ENCODE measurements around the gene OGDH.

The OGDH gene

DNA sequence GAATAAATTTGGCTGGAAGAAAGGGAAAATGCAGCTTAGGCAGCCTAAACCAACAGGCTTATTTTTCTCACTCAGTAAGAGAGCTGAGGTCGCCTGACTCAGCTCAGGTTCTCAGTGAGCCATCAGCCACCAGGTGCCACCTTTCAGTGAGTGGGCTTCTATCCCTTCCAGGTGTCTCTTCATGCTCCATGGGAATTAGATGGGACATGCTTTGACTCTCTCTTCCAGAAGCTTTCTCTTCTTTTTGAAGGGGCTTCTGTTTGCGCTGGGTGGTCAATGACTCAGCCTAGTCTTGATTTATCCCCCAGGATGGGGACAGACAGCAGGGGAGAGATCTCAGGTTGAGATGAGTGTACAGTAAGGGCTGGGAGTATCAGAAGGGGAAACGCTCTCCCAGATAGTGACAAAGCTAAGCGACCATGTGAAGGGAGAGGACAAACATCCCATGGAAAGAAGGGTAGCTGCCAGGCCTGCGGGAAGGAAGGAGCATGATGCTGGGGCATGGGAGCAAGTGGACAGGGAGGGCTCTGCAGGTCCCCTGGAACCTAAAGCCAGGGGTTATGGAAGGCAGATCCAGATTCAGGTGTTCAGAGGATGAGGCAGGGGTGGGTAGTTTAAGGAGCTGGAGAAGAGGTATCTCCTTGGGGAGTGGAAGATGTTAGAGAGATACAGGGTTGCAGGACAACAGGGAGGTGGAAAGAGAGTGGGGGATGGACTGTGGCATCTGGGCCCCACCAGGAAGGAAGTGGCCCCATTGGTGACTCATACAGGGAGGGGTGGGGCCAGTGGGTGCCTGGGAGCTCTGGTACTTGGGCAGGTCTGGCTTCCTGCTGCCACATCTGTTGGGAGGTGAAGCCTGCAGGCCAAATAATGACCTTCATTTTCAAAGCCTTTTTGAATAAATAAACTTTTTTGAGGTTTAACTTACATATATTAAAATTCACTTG, 32.5 kb downstream of the OGDH start:
- peak; percentile 83 for DNase-seq

- DNase-seq, result peak; percentile 62
These were observed 33.4 kb downstream of the OGDH start for GRCh38 chr7:44639671-44640321.

DNA sequence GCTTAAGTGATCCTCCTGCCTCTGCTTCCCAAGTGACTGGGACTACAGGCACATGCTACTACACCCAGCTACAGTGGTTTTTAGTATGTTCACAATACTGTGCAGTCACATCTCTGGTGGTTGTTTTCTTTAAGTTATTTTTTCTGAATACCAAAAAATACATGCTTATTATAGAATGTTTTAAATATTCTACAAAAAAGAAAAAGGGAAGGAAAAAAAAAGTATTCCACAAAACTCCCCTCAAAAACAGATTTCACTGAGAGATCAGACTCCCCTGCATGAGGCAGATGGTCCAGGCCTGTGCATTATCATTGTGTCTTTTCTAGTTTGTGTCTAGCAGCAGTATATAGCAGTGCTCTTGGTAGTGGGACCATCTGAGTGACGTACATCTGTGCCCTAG, 36.8 kb downstream of the OGDH start:
- no peak for DNase-seq

GRCh38 chr7:44645254-44645653, 38.8 kb downstream of the OGDH start:
- no peak for DNase-seq

DNA sequence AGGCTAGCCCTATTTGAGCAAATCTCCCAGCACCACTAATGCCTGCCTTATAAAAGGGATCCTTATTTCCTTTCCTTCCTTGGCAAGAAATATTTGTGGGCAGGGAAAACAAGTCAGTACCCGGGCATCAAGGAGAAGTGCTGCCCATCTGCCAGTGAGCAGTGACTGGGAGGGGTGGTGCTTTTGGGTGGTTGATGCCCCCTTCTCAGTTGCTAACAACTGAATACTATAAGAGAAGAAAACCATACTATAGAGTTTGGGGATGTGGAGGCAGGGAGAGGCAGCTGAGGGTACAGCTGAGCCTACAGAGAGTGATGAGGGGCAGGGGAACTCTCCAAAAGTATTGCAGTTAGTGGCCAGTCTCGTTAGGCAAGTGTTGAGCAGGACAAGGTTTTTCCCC, 39.3 kb downstream of the OGDH start:
- DNase-seq, result no peak

GRCh38 chr7:44646176-44646920, 39.9 kb downstream of the OGDH start:
- no peak for DNase-seq

GRCh38 chr7:44646921-44647636, 40.7 kb downstream of the OGDH start:
- no peak for DNase-seq

DNA sequence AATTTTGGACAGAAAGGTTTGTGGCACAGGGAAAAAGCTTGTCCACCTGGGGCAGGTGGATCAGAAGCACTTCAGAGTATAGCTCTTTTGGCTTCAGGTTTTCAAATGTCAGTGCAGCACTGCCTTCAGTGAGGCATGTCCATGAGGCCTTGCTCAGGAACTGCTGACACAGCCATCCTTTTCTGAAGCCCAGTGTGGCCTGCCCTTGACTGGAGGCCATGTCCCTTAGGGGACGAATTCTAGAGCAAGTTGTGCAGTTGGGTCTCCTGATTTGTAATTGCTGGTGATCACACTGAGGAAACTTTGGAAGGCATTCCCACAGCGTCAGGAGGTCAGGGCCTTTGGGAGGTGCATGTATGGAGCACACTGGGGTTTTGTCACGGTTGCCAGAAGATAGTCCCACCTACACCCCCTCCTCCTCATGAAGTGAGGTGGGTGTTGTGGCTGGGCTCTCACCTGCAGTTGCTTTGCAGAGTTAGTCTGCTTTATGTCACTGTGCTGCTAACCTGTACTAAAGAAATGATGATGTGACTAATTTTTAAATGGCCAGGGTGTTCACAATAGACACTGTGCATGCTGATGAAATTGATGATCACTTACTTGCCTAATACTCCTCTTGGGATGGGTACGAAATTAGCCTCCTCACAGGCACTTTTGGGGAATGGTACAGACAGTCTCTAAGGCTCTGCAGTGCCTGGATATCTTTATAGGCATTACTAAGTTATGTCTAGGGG, 41.7 kb downstream of the OGDH start:
- DNase-seq, result no peak

- DNase-seq, result no peak
These were observed 43.8 kb downstream of the OGDH start for GRCh38 chr7:44650242-44650641.

DNA sequence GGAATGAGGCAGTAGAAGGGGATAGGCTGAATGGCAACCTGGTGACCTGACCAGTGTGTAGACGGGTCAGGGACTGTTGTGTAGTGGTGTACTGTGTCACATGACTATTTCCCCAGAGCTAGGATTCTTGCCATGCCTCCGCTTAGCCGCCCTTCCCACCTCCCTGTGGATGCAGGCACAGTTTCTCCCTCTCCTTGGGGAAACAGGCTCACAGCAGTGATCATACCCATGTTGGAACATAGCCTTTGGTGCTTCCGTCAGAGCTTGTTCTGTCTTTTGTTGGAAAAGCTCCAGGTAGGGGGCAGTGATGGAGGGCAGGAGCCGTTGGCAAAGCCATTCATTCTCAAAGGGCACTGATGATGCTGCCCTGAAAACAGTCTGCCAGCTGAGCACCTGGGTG, 44.3 kb downstream of the OGDH start:
- no peak for DNase-seq

- no peak for DNase-seq
These were observed 46.1 kb downstream of the OGDH start for GRCh38 chr7:44652535-44652934.

DNA sequence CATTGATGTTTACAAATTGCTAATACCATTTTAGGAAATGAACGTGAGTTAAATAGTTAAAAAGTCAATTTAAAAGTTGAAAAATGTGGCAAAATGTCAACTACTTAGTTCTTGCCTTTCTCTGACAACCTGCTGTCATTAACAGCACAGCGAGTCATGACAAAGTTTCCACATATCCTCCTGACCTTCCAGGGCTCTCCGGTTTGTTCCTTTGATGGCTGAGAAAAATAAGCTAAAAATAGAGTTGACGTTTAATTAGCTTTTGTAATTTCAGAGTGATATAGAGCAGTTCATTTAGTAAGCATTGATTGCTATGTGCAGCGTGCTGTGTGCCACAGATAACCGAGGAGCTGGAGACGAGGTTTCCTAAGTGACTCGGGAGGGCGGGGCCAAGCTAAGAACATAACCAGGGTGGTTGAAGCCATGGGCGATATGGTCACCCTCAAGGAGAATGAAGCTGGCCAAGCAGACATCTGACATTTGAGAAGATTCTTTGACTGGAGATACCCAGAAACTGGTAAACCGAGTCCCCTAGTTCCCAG, 47.9 kb downstream of the OGDH start:
- peak; percentile 20 for DNase-seq

GRCh38 chr7:44655341-44655740, 48.9 kb downstream of the OGDH start:
- no peak for DNase-seq

- DNase-seq, result no peak
These were observed 52.6 kb downstream of the OGDH start for GRCh38 chr7:44658979-44659378.

DNA sequence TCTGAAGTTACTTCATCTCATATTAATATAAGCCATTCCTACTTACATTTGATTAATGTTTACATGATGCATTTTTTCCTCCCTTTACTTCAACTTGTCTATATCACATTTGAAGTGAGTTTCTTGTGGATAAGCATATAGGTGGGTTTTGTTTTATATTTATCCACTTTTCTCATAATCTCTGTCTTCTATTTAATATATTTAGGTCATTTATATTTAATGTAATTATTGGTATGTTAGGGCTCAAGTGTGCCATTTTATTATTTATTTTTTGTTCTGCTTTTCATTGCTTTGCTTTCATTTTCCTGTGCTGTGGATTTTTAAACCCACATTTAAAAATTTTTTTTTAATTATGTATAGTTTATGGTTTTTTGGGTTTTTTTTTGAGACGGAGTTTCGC, 54.8 kb downstream of the OGDH start:
- no peak for DNase-seq

DNA sequence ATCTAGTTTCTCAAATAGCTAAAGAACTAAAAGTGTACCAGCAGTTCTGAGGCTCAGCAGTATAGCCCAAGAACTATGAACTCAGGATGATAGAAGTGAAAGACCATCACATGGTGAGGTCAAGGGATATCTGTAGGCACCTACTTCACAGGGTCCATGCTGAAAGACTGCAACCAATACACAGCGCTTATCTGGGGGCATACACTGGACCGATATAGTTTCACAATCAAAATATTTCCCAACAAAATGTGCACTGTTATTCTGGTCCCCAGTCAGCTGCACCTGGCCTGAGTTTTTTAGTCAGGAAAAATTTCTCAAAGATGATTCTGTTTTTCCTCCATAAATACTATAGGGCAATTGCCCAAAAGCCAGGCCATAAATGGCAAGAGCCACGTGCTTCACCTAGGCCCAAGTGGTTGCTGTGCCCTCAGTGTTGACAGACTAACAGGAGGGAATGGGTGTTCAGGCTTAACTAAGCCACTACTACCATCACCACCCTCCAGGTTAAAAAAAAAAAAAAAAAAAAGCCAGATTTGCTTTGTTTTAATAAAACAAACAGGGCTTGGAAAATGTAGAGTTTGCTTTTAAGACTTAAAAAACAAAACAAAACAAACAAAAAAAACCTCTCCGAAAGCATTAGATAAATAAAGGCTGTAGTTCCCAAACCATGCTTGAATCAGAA, 58.5 kb downstream of the OGDH start:
- DNase-seq, result no peak

- DNase-seq, result no peak
These were observed 59.2 kb downstream of the OGDH start for GRCh38 chr7:44665531-44666213.

- DNase-seq, result no peak
These were observed 60.1 kb downstream of the OGDH start for GRCh38 chr7:44666566-44666965.

DNA sequence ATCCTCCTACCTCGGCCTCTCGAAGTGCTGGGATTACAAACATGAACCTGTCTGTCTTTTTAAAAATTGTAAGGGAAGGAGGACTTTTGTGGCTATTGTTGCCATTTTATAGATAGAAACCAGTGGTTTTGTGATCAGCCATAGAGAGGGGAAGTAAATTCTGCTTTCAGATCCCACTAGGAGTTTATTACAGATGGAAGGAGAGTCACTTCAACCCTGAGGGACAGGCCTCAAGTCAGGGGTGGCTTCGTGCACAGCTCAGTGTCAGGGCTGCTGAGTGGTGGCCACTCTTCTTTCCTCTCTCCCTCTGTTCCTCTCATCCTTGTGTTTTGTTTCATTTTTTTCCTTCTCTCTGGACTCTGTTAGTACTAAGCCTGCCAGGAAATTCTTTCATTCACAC, 60.8 kb downstream of the OGDH start:
- peak; percentile 28 for DNase-seq

GRCh38 chr7:44671069-44671468, 64.6 kb downstream of the OGDH start:
- no peak for DNase-seq

DNA sequence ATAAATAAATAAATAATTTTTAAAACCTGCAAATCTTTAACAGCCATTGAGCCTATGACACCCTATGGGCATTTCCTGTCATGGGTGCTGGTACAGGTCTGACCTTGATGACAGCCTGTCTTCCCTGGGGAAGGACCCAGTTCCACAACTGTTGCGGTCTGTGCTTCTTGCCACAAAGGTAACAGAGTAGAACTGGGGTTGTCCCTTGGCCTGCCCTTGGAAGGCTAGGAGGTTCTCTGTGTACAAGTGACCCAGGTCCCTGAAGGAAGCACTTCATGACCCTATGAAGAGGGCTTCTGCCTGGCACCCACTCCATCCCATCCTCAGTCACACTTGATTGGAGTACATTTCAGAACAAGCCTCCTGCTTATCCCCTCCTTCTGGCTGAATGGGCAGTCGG, 66.9 kb downstream of the OGDH start:
- no peak for DNase-seq
